Neural cell (in vitro differentiated cells): ENCODE results near the gene TGFBR3. TPM values are rescaled to one million over a fixed set of nuclear protein-coding genes. Genes with fewer than 3 reads are reported as not detected.

ENCODE experiments used
- H2AFZ ChIP-seq: fragments of 200-600, 300-800 bp; sonication (generic), shearing (Covaris generic); 2 replicates; pipeline ENCODE4 v1.6.0; 2014; ENCODE audit warnings: low read depth, mild to moderate bottlenecking, antibody characterized with exemption, low read length, moderate library complexity
- H3F3A ChIP-seq: fragments of 200-600 bp; shearing (Covaris generic); 2 replicates; pipeline ENCODE4 v1.6.1; 2016; ENCODE audit warnings: mild to moderate bottlenecking, moderate library complexity, mixed read lengths, antibody characterized with exemption, low read length; ENCODE audit not compliant: insufficient read depth, poor library complexity, severe bottlenecking
- H3K27ac ChIP-seq: fragments of 200-600, 300-800 bp; sonication (generic), shearing (Covaris generic); 2 replicates; pipeline ENCODE4 v1.5.1; 2014; ENCODE audit warnings: mild to moderate bottlenecking, low read length, moderate library complexity
- H3K27me3 ChIP-seq: fragments of 300-800, 200-600 bp; sonication (generic), shearing (Covaris generic); 2 replicates; pipeline ENCODE4 v1.6.0; 2014; ENCODE audit warnings: mild to moderate bottlenecking, low read depth, low read length, moderate library complexity; ENCODE audit not compliant: insufficient read depth
- H3K36me3 ChIP-seq: fragments of 300-800, 200-600 bp; sonication (generic), shearing (Covaris generic); 2 replicates; pipeline ENCODE4 v1.5.1; 2014; ENCODE audit warnings: mild to moderate bottlenecking, antibody characterized with exemption, low read length, moderate library complexity; ENCODE audit not compliant: insufficient read depth
- H3K4me2 ChIP-seq: fragments of 300-800, 200-600 bp; sonication (generic), shearing (Covaris generic); 2 replicates; pipeline ENCODE4 v1.6.0; 2014; ENCODE audit warnings: mild to moderate bottlenecking, low read length
- H3K4me3 ChIP-seq: fragments of 300-800, 200-600 bp; sonication (generic), shearing (Covaris generic); 2 replicates; pipeline ENCODE4 v1.5.1; 2014; ENCODE audit warnings: mild to moderate bottlenecking, low read length, moderate library complexity
- H3K79me2 ChIP-seq: fragments of 200-600 bp; shearing (Covaris generic); replicated peaks from 2 replicates; pipeline ENCODE4 v1.6.0; 2014; ENCODE audit warnings: mild to moderate bottlenecking, low read length, moderate library complexity; ENCODE audit not compliant: insufficient read depth
- H3K9ac ChIP-seq: fragments of 300-800, 200-600 bp; sonication (generic), shearing (Covaris generic); 2 replicates; pipeline ENCODE4 v1.6.1; 2016; ENCODE audit warnings: mild to moderate bottlenecking, low read length, mixed read lengths
- H3K9me2 ChIP-seq: fragments of 200-600 bp; shearing (Covaris generic); 2 replicates; pipeline ENCODE4 v1.6.1; 2016; ENCODE audit warnings: mild to moderate bottlenecking, low read length, mixed read lengths; ENCODE audit not compliant: insufficient read depth
- H3K9me3 ChIP-seq: fragments of 200-600, 300-800 bp; sonication (generic), shearing (Covaris generic); 2 replicates; pipeline ENCODE4 v1.6.1; 2016; ENCODE audit warnings: mild to moderate bottlenecking, mixed run types, low read length, moderate library complexity, mixed read lengths
- H4K20me1 ChIP-seq: fragments of 200-600 bp; shearing (Covaris generic); 2 replicates; pipeline ENCODE4 v1.6.1; 2016; ENCODE audit warnings: mild to moderate bottlenecking, mixed run types; ENCODE audit not compliant: insufficient read depth
- EP300 ChIP-seq: fragments of 450-650 bp; conservative IDR thresholded peaks from 2 replicates; pipeline ENCODE4 v1.6.1; 2014; ENCODE audit warnings: antibody characterized with exemption, mild to moderate bottlenecking, moderate library complexity; ENCODE audit not compliant: poor library complexity, severe bottlenecking
- EZH2 ChIP-seq: fragments of 200-600, 300-800 bp; shearing (Covaris generic), sonication (generic); IDR thresholded peaks from 2 replicates; pipeline ENCODE4 v1.6.1; 2014; ENCODE audit warnings: antibody characterized with exemption, low read length, borderline replicate concordance, mild to moderate bottlenecking; ENCODE audit not compliant: insufficient read depth, poor library complexity, severe bottlenecking
- MXI1 ChIP-seq: fragments of 450-650 bp; conservative IDR thresholded peaks from 2 replicates; pipeline ENCODE4 v1.6.1; 2014; ENCODE audit warnings: antibody characterized with exemption, mild to moderate bottlenecking; ENCODE audit not compliant: poor library complexity, severe bottlenecking
- POLR2AphosphoS5 ChIP-seq: IDR thresholded peaks from 2 replicates; pipeline ENCODE4 v1.6.1; 2012
- RAD21 ChIP-seq: fragments of 450-650 bp; conservative IDR thresholded peaks from 2 replicates; pipeline ENCODE4 v1.6.1; 2014; ENCODE audit warnings: antibody characterized with exemption, mild to moderate bottlenecking, moderate library complexity
- SMC3 ChIP-seq: fragments of 450-650 bp; conservative IDR thresholded peaks from 2 replicates; pipeline ENCODE4 v1.6.1; 2014; ENCODE audit warnings: antibody characterized with exemption, mild to moderate bottlenecking, moderate library complexity; ENCODE audit not compliant: poor library complexity
- TAF1 ChIP-seq: IDR thresholded peaks from 2 replicates; pipeline ENCODE4 v1.6.1; 2012; ENCODE audit warnings: low read depth
- polyA plus RNA-seq: library from polyadenylated mRNA; depleted of rRNA; stranded (reverse); fragments of >200 nt; gene quantifications from 2 replicates; pipeline ENCODE4 v1.2.3, GENCODE V29; 2014
- TF ChIP-seq, protein P1 (sequence below): fragments of 450-650 bp; IDR thresholded peaks from 2 replicates; pipeline ENCODE4 v1.5.1; 2014; ENCODE audit warnings: antibody characterized with exemption, mild to moderate bottlenecking, moderate library complexity; ENCODE audit not compliant: poor library complexity, severe bottlenecking
- TF ChIP-seq, protein P2 (sequence below): IDR thresholded peaks from 2 replicates; pipeline ENCODE4 v1.6.1; 2012; ENCODE audit warnings: borderline replicate concordance

TGFBR3 gene
- polyA plus RNA-seq, 1 donor from 2014 or later: 0.25 TPM

DNA sequence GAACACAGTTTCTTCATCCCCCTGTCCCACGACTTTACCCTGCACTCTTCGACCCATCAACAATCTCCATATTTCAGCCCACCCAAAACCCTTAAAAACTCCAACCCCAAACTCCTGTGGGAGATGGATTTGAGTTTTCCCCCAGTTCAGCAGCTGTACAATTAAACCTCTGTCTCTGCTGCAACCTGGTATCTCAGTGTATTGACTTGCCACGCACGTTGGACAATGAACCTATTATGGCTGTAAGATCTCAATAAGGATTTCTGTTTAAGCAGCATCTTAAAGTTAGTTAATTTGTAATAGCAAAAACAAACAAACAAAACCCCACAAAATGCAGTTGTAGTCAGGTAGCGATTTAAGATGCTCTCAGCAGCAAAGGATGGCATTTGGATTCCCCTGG is 119.1 kb downstream of the TGFBR3 start:
- H3K4me2 ChIP-seq: no peak overlapping the region
- no peaks in the 10 kb centered on the region for H4K20me1 ChIP-seq
- H3K4me3 ChIP-seq: no peak overlapping the region
- no peak overlapping the region for H3K9ac ChIP-seq
- H3K27ac ChIP-seq: no peak overlapping the region
- no peak overlapping the region for H2AFZ ChIP-seq
- no peaks in the 10 kb centered on the region for H3K9me3 ChIP-seq
- H3K79me2 ChIP-seq: no peaks in the 10 kb centered on the region
- no peaks in the 10 kb centered on the region for H3K27me3 ChIP-seq
- no peaks in the 10 kb centered on the region for H3K36me3 ChIP-seq
- no peaks in the 10 kb centered on the region for H3F3A ChIP-seq
- no peak for TF ChIP-seq SMC3
- H3K9me2 ChIP-seq: no peaks in the 10 kb centered on the region

DNA sequence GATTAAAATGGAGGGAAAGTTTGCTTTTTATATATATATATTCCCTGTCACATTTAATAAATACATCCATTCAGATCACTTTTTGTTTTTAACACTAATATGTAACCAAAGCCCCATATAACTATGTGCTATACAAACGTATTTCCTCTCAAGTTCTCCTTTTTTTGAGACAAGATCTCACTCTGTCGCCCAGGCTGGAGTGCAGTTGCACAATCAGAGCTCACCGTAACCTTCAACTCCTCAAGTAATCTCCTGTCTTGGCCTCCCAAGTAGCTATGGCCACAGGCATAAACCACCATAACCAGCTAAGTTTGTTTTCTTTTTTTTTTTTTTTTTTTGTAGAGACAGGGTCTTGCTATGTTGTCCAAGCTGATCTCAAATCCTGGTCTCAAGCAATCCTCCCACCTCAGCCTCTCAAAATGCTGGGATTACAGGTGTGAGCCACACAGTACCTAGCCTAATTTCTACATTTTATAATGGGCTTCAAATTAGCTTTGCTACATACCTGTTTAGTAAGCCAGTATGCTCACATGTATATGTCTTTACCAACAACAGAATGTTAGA is 120.0 kb downstream of the TGFBR3 start:
- no peaks in the 10 kb centered on the region for H3K79me2 ChIP-seq
- no peaks in the 10 kb centered on the region for H3K9me2 ChIP-seq
- H3K27ac ChIP-seq: no peak overlapping the region
- no peaks in the 10 kb centered on the region for H3K9me3 ChIP-seq
- TF ChIP-seq RAD21 (no peak), EZH2 (no peak), POLR2AphosphoS5 (no peak), EP300 (no peak), SMC3 (no peak), MXI1 (no peak), TAF1 (no peak)
- TF ChIP-seq, protein P1, sequence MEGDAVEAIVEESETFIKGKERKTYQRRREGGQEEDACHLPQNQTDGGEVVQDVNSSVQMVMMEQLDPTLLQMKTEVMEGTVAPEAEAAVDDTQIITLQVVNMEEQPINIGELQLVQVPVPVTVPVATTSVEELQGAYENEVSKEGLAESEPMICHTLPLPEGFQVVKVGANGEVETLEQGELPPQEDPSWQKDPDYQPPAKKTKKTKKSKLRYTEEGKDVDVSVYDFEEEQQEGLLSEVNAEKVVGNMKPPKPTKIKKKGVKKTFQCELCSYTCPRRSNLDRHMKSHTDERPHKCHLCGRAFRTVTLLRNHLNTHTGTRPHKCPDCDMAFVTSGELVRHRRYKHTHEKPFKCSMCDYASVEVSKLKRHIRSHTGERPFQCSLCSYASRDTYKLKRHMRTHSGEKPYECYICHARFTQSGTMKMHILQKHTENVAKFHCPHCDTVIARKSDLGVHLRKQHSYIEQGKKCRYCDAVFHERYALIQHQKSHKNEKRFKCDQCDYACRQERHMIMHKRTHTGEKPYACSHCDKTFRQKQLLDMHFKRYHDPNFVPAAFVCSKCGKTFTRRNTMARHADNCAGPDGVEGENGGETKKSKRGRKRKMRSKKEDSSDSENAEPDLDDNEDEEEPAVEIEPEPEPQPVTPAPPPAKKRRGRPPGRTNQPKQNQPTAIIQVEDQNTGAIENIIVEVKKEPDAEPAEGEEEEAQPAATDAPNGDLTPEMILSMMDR: no peak
- TF ChIP-seq, protein P2, sequence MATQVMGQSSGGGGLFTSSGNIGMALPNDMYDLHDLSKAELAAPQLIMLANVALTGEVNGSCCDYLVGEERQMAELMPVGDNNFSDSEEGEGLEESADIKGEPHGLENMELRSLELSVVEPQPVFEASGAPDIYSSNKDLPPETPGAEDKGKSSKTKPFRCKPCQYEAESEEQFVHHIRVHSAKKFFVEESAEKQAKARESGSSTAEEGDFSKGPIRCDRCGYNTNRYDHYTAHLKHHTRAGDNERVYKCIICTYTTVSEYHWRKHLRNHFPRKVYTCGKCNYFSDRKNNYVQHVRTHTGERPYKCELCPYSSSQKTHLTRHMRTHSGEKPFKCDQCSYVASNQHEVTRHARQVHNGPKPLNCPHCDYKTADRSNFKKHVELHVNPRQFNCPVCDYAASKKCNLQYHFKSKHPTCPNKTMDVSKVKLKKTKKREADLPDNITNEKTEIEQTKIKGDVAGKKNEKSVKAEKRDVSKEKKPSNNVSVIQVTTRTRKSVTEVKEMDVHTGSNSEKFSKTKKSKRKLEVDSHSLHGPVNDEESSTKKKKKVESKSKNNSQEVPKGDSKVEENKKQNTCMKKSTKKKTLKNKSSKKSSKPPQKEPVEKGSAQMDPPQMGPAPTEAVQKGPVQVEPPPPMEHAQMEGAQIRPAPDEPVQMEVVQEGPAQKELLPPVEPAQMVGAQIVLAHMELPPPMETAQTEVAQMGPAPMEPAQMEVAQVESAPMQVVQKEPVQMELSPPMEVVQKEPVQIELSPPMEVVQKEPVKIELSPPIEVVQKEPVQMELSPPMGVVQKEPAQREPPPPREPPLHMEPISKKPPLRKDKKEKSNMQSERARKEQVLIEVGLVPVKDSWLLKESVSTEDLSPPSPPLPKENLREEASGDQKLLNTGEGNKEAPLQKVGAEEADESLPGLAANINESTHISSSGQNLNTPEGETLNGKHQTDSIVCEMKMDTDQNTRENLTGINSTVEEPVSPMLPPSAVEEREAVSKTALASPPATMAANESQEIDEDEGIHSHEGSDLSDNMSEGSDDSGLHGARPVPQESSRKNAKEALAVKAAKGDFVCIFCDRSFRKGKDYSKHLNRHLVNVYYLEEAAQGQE: no peak
- no peak overlapping the region for H2AFZ ChIP-seq
- no peak overlapping the region for H3K4me2 ChIP-seq
- H4K20me1 ChIP-seq: no peaks in the 10 kb centered on the region
- no peak overlapping the region for H3K9ac ChIP-seq
- no peaks in the 10 kb centered on the region for H3K36me3 ChIP-seq
- no peak overlapping the region for H3K4me3 ChIP-seq
- H3K27me3 ChIP-seq: no peaks in the 10 kb centered on the region
- H3F3A ChIP-seq: no peaks in the 10 kb centered on the region

DNA sequence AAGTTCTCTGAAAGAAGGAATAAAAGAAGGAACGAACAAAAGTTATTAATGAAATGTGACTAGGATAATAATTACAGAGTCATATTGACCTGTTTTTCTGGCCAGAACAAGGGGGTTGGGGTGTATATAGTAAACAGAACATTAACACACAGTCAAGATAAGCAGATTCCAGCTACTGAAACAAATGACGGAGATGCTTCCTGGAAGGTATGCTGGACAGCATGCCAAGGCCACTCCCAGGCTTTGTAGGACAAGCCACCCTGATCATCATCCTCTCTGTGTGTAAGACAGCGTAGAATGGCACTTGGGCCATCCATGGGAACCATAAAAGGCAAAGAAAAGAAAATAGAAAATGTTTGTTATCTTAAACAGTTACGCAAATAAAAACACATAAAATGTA is 120.7 kb downstream of the TGFBR3 start:
- H3K4me2 ChIP-seq: no peak overlapping the region
- no peaks in the 10 kb centered on the region for H3K79me2 ChIP-seq
- H3K36me3 ChIP-seq: no peaks in the 10 kb centered on the region
- TF ChIP-seq TAF1 (no peak), SMC3 (no peak), EP300 (no peak), EZH2 (no peak), POLR2AphosphoS5 (no peak), RAD21 (no peak), MXI1 (no peak)
- TF ChIP-seq, protein P1: no peak
- TF ChIP-seq, protein P2: no peak
- no peaks in the 10 kb centered on the region for H3F3A ChIP-seq
- no peaks in the 10 kb centered on the region for H3K27me3 ChIP-seq
- no peaks in the 10 kb centered on the region for H3K9me3 ChIP-seq
- H4K20me1 ChIP-seq: no peaks in the 10 kb centered on the region
- no peaks in the 10 kb centered on the region for H3K9me2 ChIP-seq
- H2AFZ ChIP-seq: no peak overlapping the region
- H3K4me3 ChIP-seq: no peak overlapping the region
- H3K27ac ChIP-seq: no peak overlapping the region
- H3K9ac ChIP-seq: no peak overlapping the region
